ENCODE results near the gene KCND3. TPM values are rescaled to one million over a fixed set of nuclear protein-coding genes. Genes with fewer than 3 reads are reported as not detected.
A peak's percentile ranks its signal among the peaks of the same experiment; 100 is the strongest.

KCND3 gene
- total RNA-seq, 1 experiment from 2014 or later, result not detected

DNA sequence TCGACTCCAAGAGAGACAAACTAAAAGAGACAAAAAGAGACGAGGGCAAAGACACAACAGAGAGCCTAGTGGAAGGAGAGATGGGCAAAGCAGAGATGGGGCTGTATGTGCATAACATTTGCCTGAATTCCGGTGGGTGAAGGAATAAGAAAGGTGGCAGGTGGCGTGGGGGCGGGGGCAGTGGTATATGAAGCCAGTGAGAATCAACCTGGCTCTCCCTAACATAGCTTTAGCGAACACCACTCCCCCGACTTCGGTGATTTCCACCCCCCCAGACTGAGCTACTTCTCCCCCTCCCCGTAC lies 251.4 kb downstream of the KCND3 start:
- no peaks in the 10 kb centered on the region for H3K9me3 Mint-ChIP-seq (ENCODE audit: unreplicated experiment)
- H3K27me3 Mint-ChIP-seq (ENCODE audit: insufficient read depth, unreplicated experiment), result no peaks in the 10 kb centered on the region
- H3K27ac Mint-ChIP-seq (ENCODE audit: low read depth, unreplicated experiment), result peak overlapping the region; percentile 47
- BruUV-seq (replicated peaks), result no TSS peak
- no peak for TF ChIP-seq CTCF (IDR thresholded peaks at IDR 0.05; ENCODE audit: unreplicated experiment)
- DNase-seq (ENCODE audit: unreplicated experiment), result no peak
- POLR2A ChIA-PET, result interaction anchor here (0.6 to 4.8 kb wide), 15 partner anchors 9 to 289 kb away, joined by 3 to 86 read pairs (median 9); partner anchors contain the start of genes ATP5PB, DDX20, RAP1A and WDR77
- intact Hi-C loops (cut with micrococcal nuclease), result no loop called here
- CTCF ChIA-PET, result interaction anchor here (0.7 to 9.9 kb wide), 9 partner anchors 9 to 1701 kb away, joined by 3 to 94 read pairs (median 6); no protein-coding TSS in a partner anchor
- H3K4me1 Mint-ChIP-seq (ENCODE audit: insufficient read depth, unreplicated experiment), result peaks cover 17% of the 10 kb centered on the region
- peak overlapping the region; percentile 82 for H3K4me3 Mint-ChIP-seq (ENCODE audit: unreplicated experiment)
- no peaks in the 10 kb centered on the region for H3K36me3 Mint-ChIP-seq (ENCODE audit: insufficient read depth, unreplicated experiment)

DNA sequence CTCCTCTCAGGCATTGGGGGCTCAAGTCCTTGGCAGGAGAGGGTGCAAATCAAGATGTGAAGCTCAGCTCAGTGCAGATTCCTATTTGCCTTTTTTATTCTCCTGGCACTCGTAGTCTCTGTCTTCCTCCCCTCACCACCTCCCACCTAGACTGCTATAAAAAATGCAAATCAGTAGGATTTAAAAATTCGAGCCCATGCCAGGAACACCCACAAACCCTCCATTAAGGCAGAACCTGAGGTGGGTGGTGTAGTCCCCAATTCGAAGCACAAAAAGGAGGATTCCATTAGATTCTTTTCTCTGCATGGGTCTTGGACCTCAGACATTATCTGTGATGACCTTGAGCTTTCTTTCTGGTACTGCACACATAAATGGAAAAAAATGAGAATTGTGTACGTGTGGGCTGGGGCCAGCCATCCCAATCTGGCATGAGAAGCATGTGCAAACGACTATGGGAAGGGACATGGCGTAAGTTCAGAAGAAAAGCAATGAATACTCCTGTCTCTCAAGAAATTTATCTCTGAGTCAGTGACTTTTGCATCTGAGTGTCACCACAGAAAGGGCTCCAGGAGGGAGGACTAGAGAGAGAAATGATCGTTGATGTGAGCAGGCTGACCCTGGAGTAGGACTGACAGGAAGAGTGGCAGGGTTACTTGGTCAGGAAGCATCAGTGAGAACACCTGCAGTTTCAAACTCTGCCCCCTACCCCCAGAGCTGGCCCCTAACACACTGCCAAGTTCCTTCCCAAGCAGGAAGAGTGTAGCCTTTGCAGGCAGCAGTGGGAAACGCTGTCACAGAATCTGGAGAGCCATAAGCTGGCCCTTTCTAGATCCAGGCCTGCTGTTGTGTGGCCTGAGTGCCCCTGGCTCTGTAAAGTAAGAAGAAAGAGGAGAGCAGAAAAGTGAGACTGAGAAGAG lies 252.0 kb downstream of the KCND3 start:
- CTCF ChIA-PET, result interaction anchor here (0.6 to 9.9 kb wide), 12 partner anchors 8 to 891 kb away, joined by 3 to 94 read pairs (median 4); no protein-coding TSS in a partner anchor
- Mint-ChIP-seq H3K27ac (ENCODE audit: low read depth, unreplicated experiment) (peak overlapping the region; percentile 47), H3K27me3 (ENCODE audit: insufficient read depth, unreplicated experiment) (no peaks in the 10 kb centered on the region), H3K9me3 (ENCODE audit: unreplicated experiment) (no peaks in the 10 kb centered on the region), H3K4me1 (ENCODE audit: insufficient read depth, unreplicated experiment) (peaks cover 17% of the 10 kb centered on the region), H3K4me3 (ENCODE audit: unreplicated experiment) (peak overlapping the region; percentile 82), H3K36me3 (ENCODE audit: insufficient read depth, unreplicated experiment) (no peaks in the 10 kb centered on the region)
- TF ChIP-seq CTCF (IDR thresholded peaks at IDR 0.05; ENCODE audit: unreplicated experiment), result no peak
- TSS peak; percentile 31 for BruUV-seq (replicated peaks)
- intact Hi-C loops (cut with micrococcal nuclease), result no loop called here
- POLR2A ChIA-PET, result interaction anchor here (1.0 to 4.8 kb wide), 12 partner anchors 8 to 289 kb away, joined by 3 to 86 read pairs (median 8); partner anchors contain the start of genes ATP5PB, DDX20 and WDR77
- DNase-seq (ENCODE audit: unreplicated experiment), result no peak

DNA sequence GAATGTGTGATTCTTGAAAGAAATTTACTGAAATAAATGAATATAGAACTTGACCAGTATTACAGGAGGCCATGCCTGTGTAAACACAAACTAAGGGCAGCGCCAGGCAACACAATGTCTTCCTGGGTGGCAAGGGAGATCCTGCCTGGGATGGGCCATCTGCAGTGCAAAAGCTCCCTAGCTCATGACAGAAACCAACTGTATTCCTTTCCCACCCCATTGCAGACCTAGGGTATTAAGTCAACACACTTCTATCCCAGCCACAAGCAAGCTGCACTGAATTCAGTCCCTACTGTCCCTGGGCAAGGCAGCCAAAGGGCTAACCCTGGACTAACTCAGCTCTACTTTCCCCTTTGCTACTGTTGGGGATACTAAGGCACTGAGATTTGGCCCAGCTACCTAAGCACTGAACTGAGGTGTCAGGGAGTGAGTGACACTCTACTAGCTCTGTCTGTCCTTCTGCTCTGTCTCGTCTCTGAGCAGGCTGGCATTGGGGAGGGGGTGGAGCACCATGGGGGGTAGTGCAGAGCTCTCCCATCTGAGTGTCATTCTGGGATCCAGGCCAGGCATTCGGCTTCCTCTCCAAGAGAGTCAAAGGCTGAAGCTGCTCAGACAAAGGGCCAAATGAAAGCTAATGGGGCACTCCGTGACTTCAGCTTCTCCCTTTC lies 252.8 kb downstream of the KCND3 start:
- Mint-ChIP-seq H3K27ac (ENCODE audit: low read depth, unreplicated experiment) (no peak overlapping the region), H3K4me1 (ENCODE audit: insufficient read depth, unreplicated experiment) (peaks cover 17% of the 10 kb centered on the region), H3K4me3 (ENCODE audit: unreplicated experiment) (no peak overlapping the region), H3K9me3 (ENCODE audit: unreplicated experiment) (no peaks in the 10 kb centered on the region), H3K36me3 (ENCODE audit: insufficient read depth, unreplicated experiment) (no peaks in the 10 kb centered on the region), H3K27me3 (ENCODE audit: insufficient read depth, unreplicated experiment) (no peaks in the 10 kb centered on the region)
- CTCF ChIA-PET, result interaction anchor here (0.6 to 9.9 kb wide), 10 partner anchors 10 to 294 kb away, joined by 3 to 94 read pairs (median 4); no protein-coding TSS in a partner anchor
- intact Hi-C loops (cut with micrococcal nuclease), result no loop called here
- no peak for TF ChIP-seq CTCF (IDR thresholded peaks at IDR 0.05; ENCODE audit: unreplicated experiment)
- DNase-seq (ENCODE audit: unreplicated experiment), result no peak
- POLR2A ChIA-PET, result interaction anchor here (2.9 to 4.8 kb wide), 3 partner anchors 19 to 228 kb away, joined by 11 to 86 read pairs (median 27); partner anchors contain the start of gene DDX20
- BruUV-seq (replicated peaks), result no TSS peak

Measured in MCF 10A (cell line).